Thymus (tissue), 11 donors: ENCODE results near the gene MATR3. TPM values are rescaled to one million over a fixed set of nuclear protein-coding genes. Genes with fewer than 3 reads are reported as not detected.
"Not testable (repeated sequence)": the region's sequence is repeated elsewhere in the genome, so short reads cannot be mapped to it uniquely, and the experiment has no call there.

Experiments
- DNase-seq, 9 donors: peaks; one replicate each; pipeline ENCODE4 v3.0.0-alpha.2; 2013; ENCODE audit warnings: low spot score in 9 of 9, low read depth in 6 of 9, missing footprints in 1 of 9
- H3K27ac ChIP-seq, 2 donors: one replicate each; pipeline ENCODE4 v1.5.1; 2013; ENCODE audit warnings: control low read depth in 1 of 2, low read depth in 1 of 2, low read length in 1 of 2, mild to moderate bottlenecking in 1 of 2, moderate library complexity in 1 of 2
- H3K27me3 ChIP-seq, 2 donors: one replicate each; pipeline ENCODE4 v1.5.1; 2013; ENCODE audit warnings: low read length in 1 of 2; ENCODE audit not compliant: control insufficient read depth in 2 of 2, insufficient read depth in 1 of 2
- H3K36me3 ChIP-seq, 2 donors: one replicate each; pipeline ENCODE4 v1.5.1; 2013; ENCODE audit warnings: low read length in 1 of 2, mild to moderate bottlenecking in 1 of 2, moderate library complexity in 1 of 2; ENCODE audit not compliant: control insufficient read depth in 2 of 2, insufficient read depth in 2 of 2
- H3K4me1 ChIP-seq, 2 donors: one replicate each; pipeline ENCODE4 v1.5.1; 2013; ENCODE audit warnings: low read length in 2 of 2; ENCODE audit not compliant: control insufficient read depth in 2 of 2, insufficient read depth in 2 of 2
- H3K4me3 ChIP-seq, 2 donors: one replicate each; pipeline ENCODE4 v1.5.1; 2013; ENCODE audit warnings: low read length in 2 of 2, control low read depth in 1 of 2, mild to moderate bottlenecking in 1 of 2
- H3K9me3 ChIP-seq, 2 donors: one replicate each; pipeline ENCODE4 v1.5.1; 2013; ENCODE audit warnings: low read length in 1 of 2, mild to moderate bottlenecking in 1 of 2; ENCODE audit not compliant: control insufficient read depth in 2 of 2, insufficient read depth in 1 of 2
- WGBS: extraction: QIAGEN DNeasy Blood & Tissue Kit; methylation state at CpG from one replicate; pipeline ENCODE4 v1.1.7; 2013; 5-methylcytosine and 5-hydroxymethylcytosine counted together
- polyA plus RNA-seq: library from polyadenylated mRNA; stranded (reverse); fragments of 200-250 nt; gene quantifications from one replicate; pipeline ENCODE4 v1.2.3, GENCODE V29; 2013
- total RNA-seq: library from RNA; stranded (reverse); fragments of 120-200 nt; gene quantifications from one replicate; pipeline ENCODE4 v1.2.4, GENCODE V29; 2013
- donor health status: healthy.

Gene MATR3
- total and polyA plus RNA-seq, 2 donors = 253 to 378 TPM

- not testable (repeated sequence) for H3K4me3 ChIP-seq, H3K27me3 ChIP-seq, H3K9me3 ChIP-seq, DNase-seq, H3K27ac ChIP-seq, H3K36me3 ChIP-seq
- peaks cover 15 to 35% of the 10 kb centered on the region in 2 donors for H3K4me1 ChIP-seq
- WGBS = 86% methylated on average over 2 of the region's 2 CpGs
Measured at GRCh38 chr5:139270718-139271117, 22.8 kb upstream of the MATR3 start.

GRCh38 chr5:139271201-139272027 is 22.1 kb upstream of the MATR3 start:
- H3K9me3 ChIP-seq = no peaks in the 10 kb centered on the region
- H3K4me1 ChIP-seq = peaks cover 19 to 40% of the 10 kb centered on the region in 2 donors
- peaks cover 0 to 2% of the 10 kb centered on the region in 2 donors for H3K27me3 ChIP-seq
- no peaks in the 10 kb centered on the region for H3K36me3 ChIP-seq
- 43% methylated on average over 4 of the region's 4 CpGs for WGBS
- DNase-seq = no peak
- H3K4me3 ChIP-seq = no peak overlapping the region
- no peak overlapping the region for H3K27ac ChIP-seq

- Histone ChIP-seq H3K9me3 (no peaks in the 10 kb centered on the region), H3K36me3 (peaks cover 0 to 3% of the 10 kb centered on the region in 2 donors), H3K27ac (peak overlapping the region in 1 of 2 donors; percentile 3), H3K4me3 (no peak overlapping the region), H3K4me1 (peaks cover 19 to 44% of the 10 kb centered on the region in 2 donors), H3K27me3 (peaks cover 0 to 2% of the 10 kb centered on the region in 2 donors)
- peak in 1 of 9 donors; percentile 57 for DNase-seq
- WGBS = 46% methylated on average over 6 of the region's 6 CpGs
Measured at GRCh38 chr5:139272471-139273321, 20.8 kb upstream of the MATR3 start.

- DNase-seq = no peak
- peak overlapping the region; percentile 34 to 77 for H3K27ac ChIP-seq
- H3K4me1 ChIP-seq = peaks cover 22 to 49% of the 10 kb centered on the region in 2 donors
- no peaks in the 10 kb centered on the region for H3K9me3 ChIP-seq
- H3K27me3 ChIP-seq = peaks cover 0 to 2% of the 10 kb centered on the region in 2 donors
- H3K36me3 ChIP-seq = peaks cover 0 to 4% of the 10 kb centered on the region in 2 donors
- WGBS = 14% methylated on average over 3 of the region's 3 CpGs
- peak overlapping the region; percentile 60 to 66 for H3K4me3 ChIP-seq
Measured at GRCh38 chr5:139273322-139273571, 20.3 kb upstream of the MATR3 start.

GRCh38 chr5:139273572-139274289 is 19.8 kb upstream of the MATR3 start:
- peak overlapping the region; percentile 60 to 66 for H3K4me3 ChIP-seq
- peaks cover 0 to 2% of the 10 kb centered on the region in 2 donors for H3K27me3 ChIP-seq
- peaks cover 26 to 54% of the 10 kb centered on the region in 2 donors for H3K4me1 ChIP-seq
- peak overlapping the region; percentile 34 to 77 for H3K27ac ChIP-seq
- H3K36me3 ChIP-seq = peaks cover 0 to 8% of the 10 kb centered on the region in 2 donors
- under 1% methylated on average over 47 of the region's 47 CpGs for WGBS
- peak; percentile 60 to 92 (median 81) for DNase-seq
- no peaks in the 10 kb centered on the region for H3K9me3 ChIP-seq

GRCh38 chr5:139275536-139275935 is 18.0 kb upstream of the MATR3 start:
- 97% methylated on average over 4 of the region's 4 CpGs for WGBS
- H3K4me3 ChIP-seq = no peak overlapping the region
- no peak for DNase-seq
- peaks cover 0 to 23% of the 10 kb centered on the region in 2 donors for H3K36me3 ChIP-seq
- H3K9me3 ChIP-seq = no peaks in the 10 kb centered on the region
- peaks cover 26 to 53% of the 10 kb centered on the region in 2 donors for H3K4me1 ChIP-seq
- H3K27me3 ChIP-seq = peaks cover 0 to 2% of the 10 kb centered on the region in 2 donors
- H3K27ac ChIP-seq = no peak overlapping the region

- 70% methylated on average over 3 of the region's 3 CpGs for WGBS
- Histone ChIP-seq H3K36me3 (peaks cover 0 to 23% of the 10 kb centered on the region in 2 donors), H3K4me3 (no peak overlapping the region), H3K27ac (no peak overlapping the region), H3K9me3 (no peaks in the 10 kb centered on the region), H3K27me3 (peaks cover 0 to 2% of the 10 kb centered on the region in 2 donors), H3K4me1 (peaks cover 26 to 53% of the 10 kb centered on the region in 2 donors)
- peak in 2 of 9 donors; percentile 37 to 55 for DNase-seq
Measured at GRCh38 chr5:139275956-139276355, 17.6 kb upstream of the MATR3 start.

GRCh38 chr5:139276426-139276825 is 17.1 kb upstream of the MATR3 start:
- H3K9me3 ChIP-seq = no peaks in the 10 kb centered on the region
- no peak overlapping the region for H3K4me3 ChIP-seq
- WGBS = 93% methylated on average over 2 of the region's 2 CpGs
- peaks cover 26 to 53% of the 10 kb centered on the region in 2 donors for H3K4me1 ChIP-seq
- peaks cover 0 to 2% of the 10 kb centered on the region in 2 donors for H3K27me3 ChIP-seq
- H3K27ac ChIP-seq = no peak overlapping the region
- no peak for DNase-seq
- peaks cover 0 to 23% of the 10 kb centered on the region in 2 donors for H3K36me3 ChIP-seq
